GM18951 (cell line): ENCODE measurements around the gene PHKB.

Source experiments
- POLR2A ChIP-seq: IDR thresholded peaks from 4 replicates; pipeline ENCODE4 v1.6.1; 2011; ENCODE audit warnings: mild to moderate bottlenecking; ENCODE audit not compliant: insufficient read length, insufficient read depth; ENCODE audit errors: extremely low read depth
- in situ Hi-C: fragments of 300-500 bp; cut with MboI; formaldehyde crosslinking; loops from one replicate; pipeline ENCODE4 v1.12.0; 2022; ENCODE audit warnings: low sequenced_read_pairs, mixed read lengths, inconsistent platforms; ENCODE audit not compliant: unreplicated experiment

Gene PHKB

GRCh38 chr16:47726031-47726675 is 265.0 kb downstream of the PHKB start:
- in situ Hi-C loops = no loop called here
- no peak for TF ChIP-seq POLR2A

- TF ChIP-seq POLR2A = no peak
- in situ Hi-C loops = no loop called here
Observed at GRCh38 chr16:47727131-47727530, 266.0 kb downstream of the PHKB start.

GRCh38 chr16:47728205-47728604 is 267.1 kb downstream of the PHKB start:
- in situ Hi-C loops = no loop called here
- TF ChIP-seq POLR2A = no peak

GRCh38 chr16:47729701-47730100 is 268.6 kb downstream of the PHKB start:
- TF ChIP-seq POLR2A = no peak
- in situ Hi-C loops = no loop called here

- in situ Hi-C loops = no loop called here
- TF ChIP-seq POLR2A = no peak
Observed at GRCh38 chr16:47731252-47731651, 270.1 kb downstream of the PHKB start.

GRCh38 chr16:47732122-47732521 is 271.0 kb downstream of the PHKB start:
- in situ Hi-C loops = no loop called here
- TF ChIP-seq POLR2A = no peak

GRCh38 chr16:47732523-47733111 is 271.5 kb downstream of the PHKB start:
- no peak for TF ChIP-seq POLR2A
- in situ Hi-C loops = no loop called here

GRCh38 chr16:47734081-47734857 is 273.1 kb downstream of the PHKB start:
- no peak for TF ChIP-seq POLR2A
- in situ Hi-C loops = no loop called here

GRCh38 chr16:47734987-47735594 is 274.0 kb downstream of the PHKB start:
- in situ Hi-C loops = no loop called here
- no peak for TF ChIP-seq POLR2A

- in situ Hi-C loops = no loop called here
- TF ChIP-seq POLR2A = no peak
Observed at GRCh38 chr16:47750371-47750770, 289.2 kb downstream of the PHKB start.
